OCI-LY7 (cell line): Measurements from ENCODE around the gene VEGFC. TPM values are rescaled to one million over a fixed set of nuclear protein-coding genes. Genes with fewer than 3 reads are reported as not detected.

Experiments
- BruUV-seq: library from RNA; stranded (reverse); fragments of 400-500 nt; replicated peaks from 2 replicates; lab custom pipeline; 2021; lab: Mats Ljungman, UMichigan
- CTCF ChIA-PET: fragments of 300-600 bp; sonication (Branson Sonifier 250); formaldehyde crosslinking; loops from one replicate; lab custom pipeline; 2022; ENCODE audit warnings: antibody characterized with exemption; ENCODE audit not compliant: unreplicated experiment; lab: Charles Lee
- POLR2A ChIA-PET: fragments of 300-600 bp; sonication (Branson Sonifier 250); formaldehyde crosslinking; loops from one replicate; lab custom pipeline; 2022; ENCODE audit warnings: antibody characterized with exemption; lab: Charles Lee
- DNase-seq: peaks from one replicate; pipeline ENCODE4 v3.0.0-alpha.2; 2015; ENCODE audit warnings: low spot score
- H2AFZ ChIP-seq: fragments of 200-600 bp; sonication (generic), shearing (Covaris generic); 2 replicates; pipeline ENCODE4 v1.6.1; 2014; ENCODE audit warnings: mild to moderate bottlenecking, antibody characterized with exemption, low read length, moderate library complexity
- H3K27ac ChIP-seq: fragments of 200-600 bp; sonication (generic); 2 replicates; pipeline ENCODE4 v1.5.1; 2014; ENCODE audit warnings: mixed run types, low read depth, mild to moderate bottlenecking, moderate library complexity, low read length, inconsistent platforms; ENCODE audit not compliant: poor library complexity, severe bottlenecking
- H3K36me3 ChIP-seq: fragments of 200-600 bp; sonication (generic); 2 replicates; pipeline ENCODE4 v1.6.1; 2014; ENCODE audit warnings: mild to moderate bottlenecking, antibody characterized with exemption, low read length, moderate library complexity, mixed read lengths; ENCODE audit not compliant: insufficient read depth
- H3K4me1 ChIP-seq: fragments of 200-600 bp; sonication (generic); 2 replicates; pipeline ENCODE4 v1.5.1; 2014; ENCODE audit warnings: mild to moderate bottlenecking, low read length; ENCODE audit not compliant: insufficient read depth, poor library complexity, severe bottlenecking
- H3K4me2 ChIP-seq: fragments of 200-600 bp; sonication (generic); 2 replicates; pipeline ENCODE4 v1.6.1; 2014; ENCODE audit warnings: mild to moderate bottlenecking, low read length
- H3K4me3 ChIP-seq: fragments of 200-600 bp; sonication (generic); 2 replicates; pipeline ENCODE4 v1.5.1; 2014; ENCODE audit warnings: mild to moderate bottlenecking, low read depth, low read length; ENCODE audit not compliant: poor library complexity, severe bottlenecking
- H3K79me2 ChIP-seq: fragments of 200-600 bp; sonication (generic); 2 replicates; pipeline ENCODE4 v1.6.1; 2016; ENCODE audit warnings: low read depth, mild to moderate bottlenecking, low read length, moderate library complexity, mixed read lengths; ENCODE audit not compliant: insufficient read depth
- H3K9me2 ChIP-seq: fragments of 200-600 bp; sonication (generic); 2 replicates; pipeline ENCODE4 v1.6.1; 2016; ENCODE audit warnings: mild to moderate bottlenecking, low read length, mixed read lengths; ENCODE audit not compliant: insufficient read depth
- H3K9me3 ChIP-seq: fragments of 200-600 bp; sonication (generic); 2 replicates; pipeline ENCODE4 v1.6.1; 2014; ENCODE audit warnings: mild to moderate bottlenecking, mixed run types, low read length, mixed read lengths
- H4K20me1 ChIP-seq: fragments of 200-600 bp; sonication (generic); 2 replicates; pipeline ENCODE4 v1.6.1; 2014; ENCODE audit warnings: mild to moderate bottlenecking, antibody characterized with exemption, low read length, moderate library complexity, mixed read lengths; ENCODE audit not compliant: insufficient read depth
- EZH2phosphoT487 ChIP-seq: fragments of 200-600 bp; sonication (generic); IDR thresholded peaks from 2 replicates; pipeline ENCODE4 v1.6.1; 2018; ENCODE audit warnings: low read depth, borderline replicate concordance, mild to moderate bottlenecking, mixed run types, antibody characterized with exemption, low read length, moderate library complexity, mixed read lengths
- intact Hi-C: fragments of 100-400 bp; cut with micrococcal nuclease; formaldehyde crosslinking; loops from one replicate; pipeline ENCODE4 v1.10.0; 2022; ENCODE audit not compliant: unreplicated experiment
- total RNA-seq, 2 experiments: library from RNA; depleted of rRNA in 1 of 2; stranded (reverse); fragments of >200 nt in 1 of 2; shearing (Covaris generic) in 1 of 2; gene quantifications; 2 replicates each; pipeline ENCODE4 v1.2.3, GENCODE V29; 2014 to 2022
- TF ChIP-seq, protein P1 (sequence below): fragments of 200-600 bp; sonication (generic); conservative IDR thresholded peaks from 2 replicates; pipeline ENCODE4 v1.5.1; 2014; ENCODE audit warnings: mild to moderate bottlenecking, antibody characterized with exemption, low read length, moderate library complexity, mixed read lengths

VEGFC gene
- total RNA-seq, 2 experiments from 2014 or later = not detected

DNA sequence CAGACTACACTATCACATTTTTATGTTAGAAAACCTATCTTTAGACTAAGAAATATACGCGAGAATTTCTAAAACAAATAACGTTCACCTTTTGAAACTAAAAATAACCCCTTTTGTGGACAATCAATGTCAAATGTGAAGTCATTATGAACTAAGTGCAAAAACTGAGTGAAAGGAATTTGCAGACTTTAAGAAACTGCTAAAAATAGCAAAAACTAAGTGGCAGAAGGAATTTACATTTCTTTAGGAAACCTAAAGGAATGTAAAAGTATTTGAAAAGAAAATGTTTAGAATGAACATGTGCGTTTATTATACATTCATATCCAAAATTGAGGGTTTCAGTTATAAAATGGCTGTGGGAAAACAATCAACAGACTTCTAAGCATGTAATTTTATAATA, 58.3 kb downstream of the VEGFC start:
- no peak for DNase-seq
- H2AFZ ChIP-seq = no peak overlapping the region
- no TSS peak for BruUV-seq
- no peak overlapping the region for H3K4me2 ChIP-seq
- ChIA-PET POLR2A (no interaction called here), CTCF (no interaction called here)
- no peaks in the 10 kb centered on the region for H3K9me3 ChIP-seq
- no peaks in the 10 kb centered on the region for H3K9me2 ChIP-seq
- TF ChIP-seq EZH2phosphoT487 = no peak
- TF ChIP-seq, protein P1, sequence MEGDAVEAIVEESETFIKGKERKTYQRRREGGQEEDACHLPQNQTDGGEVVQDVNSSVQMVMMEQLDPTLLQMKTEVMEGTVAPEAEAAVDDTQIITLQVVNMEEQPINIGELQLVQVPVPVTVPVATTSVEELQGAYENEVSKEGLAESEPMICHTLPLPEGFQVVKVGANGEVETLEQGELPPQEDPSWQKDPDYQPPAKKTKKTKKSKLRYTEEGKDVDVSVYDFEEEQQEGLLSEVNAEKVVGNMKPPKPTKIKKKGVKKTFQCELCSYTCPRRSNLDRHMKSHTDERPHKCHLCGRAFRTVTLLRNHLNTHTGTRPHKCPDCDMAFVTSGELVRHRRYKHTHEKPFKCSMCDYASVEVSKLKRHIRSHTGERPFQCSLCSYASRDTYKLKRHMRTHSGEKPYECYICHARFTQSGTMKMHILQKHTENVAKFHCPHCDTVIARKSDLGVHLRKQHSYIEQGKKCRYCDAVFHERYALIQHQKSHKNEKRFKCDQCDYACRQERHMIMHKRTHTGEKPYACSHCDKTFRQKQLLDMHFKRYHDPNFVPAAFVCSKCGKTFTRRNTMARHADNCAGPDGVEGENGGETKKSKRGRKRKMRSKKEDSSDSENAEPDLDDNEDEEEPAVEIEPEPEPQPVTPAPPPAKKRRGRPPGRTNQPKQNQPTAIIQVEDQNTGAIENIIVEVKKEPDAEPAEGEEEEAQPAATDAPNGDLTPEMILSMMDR = no peak
- no peak overlapping the region for H3K4me3 ChIP-seq
- H3K36me3 ChIP-seq = no peaks in the 10 kb centered on the region
- H4K20me1 ChIP-seq = no peaks in the 10 kb centered on the region
- H3K27ac ChIP-seq = no peak overlapping the region
- H3K4me1 ChIP-seq = no peaks in the 10 kb centered on the region
- no peaks in the 10 kb centered on the region for H3K79me2 ChIP-seq
- intact Hi-C loops = no loop called here

GRCh38 chr4:176729489-176729888, 63.2 kb downstream of the VEGFC start:
- intact Hi-C loops = no loop called here
- H3K4me2 ChIP-seq = no peak overlapping the region
- H3K9me2 ChIP-seq = no peaks in the 10 kb centered on the region
- DNase-seq = no peak
- H3K4me3 ChIP-seq = no peak overlapping the region
- ChIA-PET POLR2A (interaction anchor here (0.5 kb wide), 1 partner anchor 808 kb away, joined by 3 read pairs; no protein-coding TSS in a partner anchor), CTCF (no interaction called here)
- TF ChIP-seq, protein P1 = no peak
- TF ChIP-seq EZH2phosphoT487 = no peak
- H3K4me1 ChIP-seq = no peaks in the 10 kb centered on the region
- BruUV-seq = no TSS peak
- no peak overlapping the region for H3K27ac ChIP-seq
- no peaks in the 10 kb centered on the region for H3K36me3 ChIP-seq
- H3K9me3 ChIP-seq = no peaks in the 10 kb centered on the region
- H2AFZ ChIP-seq = no peak overlapping the region
- no peaks in the 10 kb centered on the region for H4K20me1 ChIP-seq
- H3K79me2 ChIP-seq = no peaks in the 10 kb centered on the region

GRCh38 chr4:176726803-176727202, 65.9 kb downstream of the VEGFC start:
- intact Hi-C loops = no loop called here
- ChIA-PET CTCF (no interaction called here), POLR2A (interaction anchor here (0.7 kb wide), 1 partner anchor 529 kb away, joined by 5 read pairs; no protein-coding TSS in a partner anchor)

More at GRCh38 chr4:176726803-176727202, 65.9 kb downstream of the VEGFC start:
- H2AFZ ChIP-seq = no peak overlapping the region
- no peaks in the 10 kb centered on the region for H3K9me3 ChIP-seq
- H3K4me3 ChIP-seq = no peak overlapping the region
- H3K4me1 ChIP-seq = no peaks in the 10 kb centered on the region
- BruUV-seq = no TSS peak
- no peaks in the 10 kb centered on the region for H3K36me3 ChIP-seq
- H3K27ac ChIP-seq = no peak overlapping the region
- no peak for DNase-seq
- H3K9me2 ChIP-seq = no peaks in the 10 kb centered on the region
- H3K4me2 ChIP-seq = no peak overlapping the region
- H3K79me2 ChIP-seq = no peaks in the 10 kb centered on the region
- TF ChIP-seq EZH2phosphoT487 = no peak
- TF ChIP-seq, protein P1 = no peak
- H4K20me1 ChIP-seq = no peaks in the 10 kb centered on the region
